Gastroesophageal sphincter (tissue), 4 donors: ENCODE measurements around the gene SENP7. TPM values are rescaled to one million over a fixed set of nuclear protein-coding genes. Genes with fewer than 3 reads are reported as not detected.

Source experiments
- ATAC-seq: fragments of 150-250 bp; one replicate; pipeline ENCODE4 v1.9.1; 2016; ENCODE audit warnings: mild to moderate bottlenecking, moderate library complexity
- H3K27ac ChIP-seq, 4 donors: fragments of 200-600 bp; sonication (generic) in 3 of 4; 1 replicate in 3 of 4; 2 replicates in 1 of 4; pipeline ENCODE4 v1.5.1; 2016 to 2019
- H3K27me3 ChIP-seq: fragments of 200-600 bp; sonication (generic); one replicate; pipeline ENCODE4 v1.5.1; 2019
- H3K36me3 ChIP-seq, 2 donors: fragments of 200-600 bp; sonication (generic); one replicate each; pipeline ENCODE4 v1.5.1; 2019; ENCODE audit warnings: control low read depth in 1 of 2
- H3K4me1 ChIP-seq, 3 donors: fragments of 200-600 bp; sonication (generic); 1 replicate in 2 of 3; 2 replicates in 1 of 3; pipeline ENCODE4 v1.5.1; 2016 to 2019; ENCODE audit warnings: control low read depth in 2 of 3
- H3K4me3 ChIP-seq, 2 donors: fragments of 200-600 bp; sonication (generic); one replicate each; pipeline ENCODE4 v1.5.1; 2019; ENCODE audit warnings: mild to moderate bottlenecking in 1 of 2, moderate library complexity in 1 of 2
- H3K9me3 ChIP-seq, 3 donors: fragments of 200-600 bp; sonication (generic); one replicate each; pipeline ENCODE4 v1.5.1; 2017 to 2019; ENCODE audit warnings: control low read depth in 2 of 3
- CTCF ChIP-seq, 4 experiments: fragments of 200-600 bp in 2 of 4; fragments of 450-650 bp in 2 of 4; sonication (generic) in 1 of 4; IDR thresholded peaks; one replicate each; pipeline ENCODE4 v1.5.1; 2017 to 2019; ENCODE audit warnings: antibody characterized with exemption in 4 of 4, mild to moderate bottlenecking in 2 of 4, moderate library complexity in 2 of 4
- EP300 ChIP-seq: sonication (generic); formaldehyde crosslinking; IDR thresholded peaks from one replicate; pipeline ENCODE4 v1.6.1; 2017; ENCODE audit warnings: antibody characterized with exemption, mild to moderate bottlenecking
- POLR2A ChIP-seq, 2 donors: fragments of 450-650 bp; IDR thresholded peaks; one replicate each; pipeline ENCODE4 v1.6.1; 2017; ENCODE audit warnings: antibody characterized with exemption in 2 of 2, mild to moderate bottlenecking in 2 of 2, moderate library complexity in 1 of 2
- POLR2AphosphoS5 ChIP-seq: sonication (generic); formaldehyde crosslinking; IDR thresholded peaks from one replicate; pipeline ENCODE4 v1.6.1; 2017; ENCODE audit warnings: antibody characterized with exemption
- WGBS, 2 donors: methylation state at CpG; one replicate each; pipeline ENCODE4 v1.1.5; 2018; ENCODE audit warnings: low coverage in 1 of 2; 5-methylcytosine and 5-hydroxymethylcytosine counted together
- total RNA-seq, 4 donors: library from RNA; depleted of rRNA; stranded (reverse); fragments of >200 nt; gene quantifications; one replicate each; pipeline ENCODE4 v1.1.0, GENCODE V29; 2016

Gene SENP7
- total RNA-seq, 4 donors from 2014 or later = 14.8 to 41.4 (median 23.0) TPM

GRCh38 chr3:101509281-101509680, 3.7 kb downstream of the SENP7 start:
- Histone ChIP-seq H3K4me1 (peaks cover 2 to 34% (median 7%) of the 10 kb centered on the region in 3 donors), H3K9me3 (no peaks in the 10 kb centered on the region), H3K4me3 (no peak overlapping the region), H3K36me3 (no peaks in the 10 kb centered on the region), H3K27me3 (no peaks in the 10 kb centered on the region), H3K27ac (no peak overlapping the region)
- 86 to 89% methylated on average over 2 to 3 of the region's 3 CpGs for WGBS, 2 donors
- ATAC-seq = no peak
- TF ChIP-seq POLR2AphosphoS5 (no peak), EP300 (no peak), CTCF (IDR thresholded peaks at IDR 0.05) (no peak), POLR2A (IDR thresholded peaks at IDR 0.05) (no peak)

GRCh38 chr3:101501783-101502182, 11.2 kb downstream of the SENP7 start:
- Histone ChIP-seq H3K27ac (no peak overlapping the region), H3K36me3 (peaks cover 0 to 26% of the 10 kb centered on the region in 2 donors), H3K9me3 (no peaks in the 10 kb centered on the region), H3K27me3 (no peaks in the 10 kb centered on the region), H3K4me3 (no peak overlapping the region), H3K4me1 (no peaks in the 10 kb centered on the region)
- 81 to 82% methylated on average over 3 of the region's 3 CpGs for WGBS, 2 donors
- no peak for ATAC-seq
- no peak for TF ChIP-seq POLR2AphosphoS5
- no peak for TF ChIP-seq EP300
- no peak for TF ChIP-seq CTCF (IDR thresholded peaks at IDR 0.05)
- no peak for TF ChIP-seq POLR2A (IDR thresholded peaks at IDR 0.05)

GRCh38 chr3:101500208-101500607, 12.8 kb downstream of the SENP7 start:
- H3K4me1 ChIP-seq = no peaks in the 10 kb centered on the region
- no peak for ATAC-seq
- H3K9me3 ChIP-seq = no peaks in the 10 kb centered on the region
- no peak overlapping the region for H3K27ac ChIP-seq
- TF ChIP-seq POLR2AphosphoS5 (no peak), POLR2A (IDR thresholded peaks at IDR 0.05) (no peak)
- H3K4me3 ChIP-seq = no peak overlapping the region
- 100% methylated on average over 1 of the region's 1 CpG for WGBS, 2 donors
- H3K36me3 ChIP-seq = peaks cover 0 to 26% of the 10 kb centered on the region in 2 donors
- H3K27me3 ChIP-seq = no peaks in the 10 kb centered on the region

- H3K36me3 ChIP-seq = peaks cover 0 to 27% of the 10 kb centered on the region in 2 donors
These were observed 15.2 kb downstream of the SENP7 start for GRCh38 chr3:101497803-101498202.

GRCh38 chr3:101495552-101495951, 17.5 kb downstream of the SENP7 start:
- no peaks in the 10 kb centered on the region for H3K27me3 ChIP-seq
- H3K4me1 ChIP-seq = no peaks in the 10 kb centered on the region
- H3K36me3 ChIP-seq = peaks cover 0 to 40% of the 10 kb centered on the region in 2 donors
- no peaks in the 10 kb centered on the region for H3K9me3 ChIP-seq
- ATAC-seq = no peak
- H3K4me3 ChIP-seq = no peak overlapping the region
- 79 to 85% methylated on average over 4 of the region's 4 CpGs for WGBS, 2 donors
- TF ChIP-seq POLR2A (IDR thresholded peaks at IDR 0.05) (no peak), EP300 (no peak), CTCF (IDR thresholded peaks at IDR 0.05) (no peak), POLR2AphosphoS5 (no peak)
- no peak overlapping the region for H3K27ac ChIP-seq

More at GRCh38 chr3:101497803-101498202, 15.2 kb downstream of the SENP7 start:
- Histone ChIP-seq H3K9me3 (no peaks in the 10 kb centered on the region), H3K4me3 (no peak overlapping the region), H3K4me1 (no peaks in the 10 kb centered on the region), H3K27me3 (no peaks in the 10 kb centered on the region), H3K27ac (no peak overlapping the region)
- no peak for ATAC-seq
- TF ChIP-seq POLR2AphosphoS5 (no peak), EP300 (no peak), CTCF (IDR thresholded peaks at IDR 0.05) (no peak), POLR2A (IDR thresholded peaks at IDR 0.05) (no peak)
- WGBS, 2 donors = 96 to 100% methylated on average over 2 of the region's 2 CpGs
